GM12801 (cell line): ENCODE data around the gene TMC4.

ENCODE experiments used
- TF ChIP-seq, protein P1 (sequence below): IDR thresholded peaks from one replicate; pipeline ENCODE4 v1.5.1; 2011; ENCODE audit warnings: control low read depth; ENCODE audit not compliant: insufficient read length; ENCODE audit errors: extremely low read depth

Gene TMC4

DNA sequence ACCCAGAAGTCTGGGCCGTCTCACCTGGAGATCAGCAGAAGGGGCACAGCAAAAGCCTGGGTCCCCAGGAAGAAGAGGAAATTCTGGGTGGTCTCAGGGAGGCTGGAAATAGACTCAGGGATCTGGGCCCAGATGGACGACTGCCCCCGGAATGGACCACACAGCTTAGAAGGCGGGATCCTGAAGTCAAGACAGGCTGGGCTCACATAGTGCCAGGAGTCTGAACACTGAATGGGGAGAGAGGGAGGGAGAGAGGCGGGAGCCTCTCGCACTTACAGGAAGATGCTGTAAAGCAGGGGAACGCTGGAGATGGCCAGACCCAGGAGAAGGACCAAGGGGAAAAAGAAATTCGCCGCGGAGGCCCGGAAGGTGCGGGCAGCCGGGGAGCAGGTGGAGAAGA is 12.1 kb downstream of the TMC4 start:
- TF ChIP-seq, protein P1, sequence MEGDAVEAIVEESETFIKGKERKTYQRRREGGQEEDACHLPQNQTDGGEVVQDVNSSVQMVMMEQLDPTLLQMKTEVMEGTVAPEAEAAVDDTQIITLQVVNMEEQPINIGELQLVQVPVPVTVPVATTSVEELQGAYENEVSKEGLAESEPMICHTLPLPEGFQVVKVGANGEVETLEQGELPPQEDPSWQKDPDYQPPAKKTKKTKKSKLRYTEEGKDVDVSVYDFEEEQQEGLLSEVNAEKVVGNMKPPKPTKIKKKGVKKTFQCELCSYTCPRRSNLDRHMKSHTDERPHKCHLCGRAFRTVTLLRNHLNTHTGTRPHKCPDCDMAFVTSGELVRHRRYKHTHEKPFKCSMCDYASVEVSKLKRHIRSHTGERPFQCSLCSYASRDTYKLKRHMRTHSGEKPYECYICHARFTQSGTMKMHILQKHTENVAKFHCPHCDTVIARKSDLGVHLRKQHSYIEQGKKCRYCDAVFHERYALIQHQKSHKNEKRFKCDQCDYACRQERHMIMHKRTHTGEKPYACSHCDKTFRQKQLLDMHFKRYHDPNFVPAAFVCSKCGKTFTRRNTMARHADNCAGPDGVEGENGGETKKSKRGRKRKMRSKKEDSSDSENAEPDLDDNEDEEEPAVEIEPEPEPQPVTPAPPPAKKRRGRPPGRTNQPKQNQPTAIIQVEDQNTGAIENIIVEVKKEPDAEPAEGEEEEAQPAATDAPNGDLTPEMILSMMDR, result no peak

DNA sequence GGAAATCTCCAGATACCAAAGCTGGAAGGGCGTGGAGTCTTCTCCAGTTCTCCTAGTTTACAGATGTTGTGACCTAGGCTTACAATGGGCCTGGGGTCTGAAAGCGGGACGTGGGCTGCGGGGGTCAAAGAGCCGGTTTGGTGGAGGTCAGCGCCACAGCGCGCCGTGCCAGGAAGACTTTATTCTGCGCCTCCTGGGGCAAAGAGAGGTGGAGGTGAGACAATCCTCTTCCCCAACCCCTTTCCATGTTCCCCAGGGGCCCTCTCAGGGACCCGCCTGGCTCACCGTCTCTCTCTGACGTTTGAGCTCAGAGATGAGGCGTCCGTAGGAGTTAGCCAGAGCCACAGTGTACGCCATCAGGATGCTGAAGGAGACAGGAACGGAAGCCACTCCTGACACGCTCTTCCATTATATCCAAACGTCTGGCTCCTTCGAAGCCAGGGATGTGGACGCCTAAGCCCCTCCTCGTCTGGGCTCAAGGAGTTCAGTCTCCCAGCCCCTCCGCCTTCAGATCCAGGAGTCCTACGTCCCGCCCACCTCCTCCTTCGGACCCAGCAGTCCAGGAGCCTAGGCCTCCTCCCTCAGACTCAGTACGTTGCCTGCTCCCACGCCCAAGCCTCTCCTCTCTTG is 12.7 kb downstream of the TMC4 start:
- TF ChIP-seq, protein P1, result no peak

DNA sequence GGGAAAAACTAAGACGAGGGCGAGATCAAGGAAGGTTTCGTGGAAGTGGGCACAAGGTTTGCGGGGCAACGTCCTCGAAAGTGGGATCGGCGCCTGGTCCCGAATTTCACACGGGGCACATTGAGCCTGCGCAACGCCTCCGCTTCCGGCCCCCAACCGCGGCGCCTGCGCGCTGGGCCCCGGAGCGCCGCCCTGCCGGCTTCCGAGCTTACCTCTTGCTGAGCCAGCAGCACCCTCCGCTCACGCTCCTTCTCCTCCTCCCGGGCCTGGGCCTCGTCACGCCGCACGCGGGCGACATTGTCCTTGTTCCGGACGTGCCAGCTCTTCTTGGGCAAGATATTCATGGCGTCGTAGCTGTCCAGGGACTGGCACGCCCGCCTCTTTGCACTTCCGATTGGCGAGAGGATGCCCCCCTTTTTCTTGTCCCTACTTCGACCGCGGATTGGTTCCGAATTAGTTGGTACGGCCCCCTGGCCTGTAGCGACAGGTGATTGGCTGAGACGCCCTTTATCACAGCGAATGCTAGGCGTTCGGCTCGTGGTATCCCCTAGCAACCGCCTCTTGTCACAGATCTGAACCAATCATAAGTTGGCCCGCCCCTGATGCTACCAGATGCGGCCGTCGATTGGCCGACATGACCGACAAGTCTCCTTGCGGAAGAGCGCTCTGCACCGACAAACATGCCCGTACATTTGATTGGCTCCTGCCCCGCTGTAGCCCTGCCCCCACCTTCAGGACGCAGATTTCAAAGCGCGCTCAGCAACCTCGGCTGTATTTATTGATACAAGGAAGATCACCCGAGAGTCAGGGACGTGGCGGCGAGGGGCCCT is 13.4 kb downstream of the TMC4 start, which contains the start of gene LENG1:
Gene LENG1 (minus strand): TSS at position 370 of the 830 bp plus-strand sequence. CDS start 26 bp downstream, at position 344.
- TF ChIP-seq, protein P1, result no peak

DNA sequence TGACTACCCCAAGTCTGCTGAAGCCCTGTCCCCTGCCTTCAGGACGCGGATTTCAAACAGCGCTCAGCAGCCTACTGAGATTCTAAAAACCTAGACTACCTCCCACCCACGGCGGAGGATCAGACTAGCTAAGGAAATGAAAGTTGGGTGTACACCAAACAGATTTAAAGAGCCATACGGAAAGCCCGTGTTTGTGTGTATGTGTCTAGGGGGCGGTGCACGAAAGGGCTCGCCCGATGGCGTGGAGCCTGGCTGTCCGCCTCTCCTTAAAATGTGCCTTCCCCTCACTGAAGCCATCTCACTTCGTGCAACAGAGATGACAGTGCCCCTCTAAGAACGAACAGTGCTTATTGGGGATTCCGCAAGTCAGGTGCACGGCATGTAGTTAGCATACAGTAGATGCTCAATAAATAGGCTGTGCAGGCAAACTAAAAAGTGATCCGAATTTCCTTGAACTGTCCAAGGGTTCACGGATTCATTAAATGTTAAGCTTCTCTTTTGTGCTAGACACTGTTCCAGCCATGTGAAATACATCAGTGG is 14.1 kb downstream of the TMC4 start:
- TF ChIP-seq, protein P1, result no peak

DNA sequence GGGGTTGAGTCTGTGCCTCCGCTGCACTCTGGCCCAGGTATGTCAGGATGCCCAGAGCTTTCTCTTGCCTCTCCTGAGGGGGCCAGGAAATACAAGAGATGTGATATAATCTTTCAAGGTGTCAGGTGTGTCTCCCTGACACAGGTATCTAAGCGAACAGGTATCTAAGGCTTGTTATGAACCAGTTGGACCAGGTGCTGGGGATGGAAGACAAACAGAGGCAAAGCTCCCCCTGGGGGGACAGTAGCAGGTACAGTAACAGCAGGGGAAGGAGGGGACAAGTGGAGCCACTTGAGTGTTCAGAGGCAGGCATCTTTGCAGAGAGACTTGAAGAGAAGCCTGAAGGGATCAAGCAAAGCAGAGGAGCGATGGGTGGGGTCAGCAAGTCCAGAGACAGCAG is 16.0 kb downstream of the TMC4 start:
- TF ChIP-seq, protein P1, result no peak

DNA sequence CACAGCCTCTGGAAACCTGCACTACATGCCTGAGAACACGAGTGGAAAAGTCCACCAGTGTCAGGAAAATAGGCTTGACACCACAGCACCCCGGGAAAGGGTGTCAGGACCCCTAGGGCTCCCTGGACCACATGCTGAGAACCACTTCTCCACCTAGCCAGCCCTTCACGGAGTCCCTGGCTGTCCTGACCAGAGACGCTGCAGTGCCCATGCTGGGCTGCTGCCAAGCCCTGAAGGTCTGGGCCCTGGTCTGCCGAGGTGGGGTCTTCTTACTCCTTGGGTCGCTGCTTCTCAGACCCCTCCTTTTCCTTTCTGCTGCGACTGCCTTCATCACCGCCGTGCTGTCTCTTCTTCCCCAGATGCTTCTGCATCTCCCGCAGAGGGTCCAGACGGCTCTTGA is 16.5 kb downstream of the TMC4 start:
- TF ChIP-seq, protein P1, result no peak

DNA sequence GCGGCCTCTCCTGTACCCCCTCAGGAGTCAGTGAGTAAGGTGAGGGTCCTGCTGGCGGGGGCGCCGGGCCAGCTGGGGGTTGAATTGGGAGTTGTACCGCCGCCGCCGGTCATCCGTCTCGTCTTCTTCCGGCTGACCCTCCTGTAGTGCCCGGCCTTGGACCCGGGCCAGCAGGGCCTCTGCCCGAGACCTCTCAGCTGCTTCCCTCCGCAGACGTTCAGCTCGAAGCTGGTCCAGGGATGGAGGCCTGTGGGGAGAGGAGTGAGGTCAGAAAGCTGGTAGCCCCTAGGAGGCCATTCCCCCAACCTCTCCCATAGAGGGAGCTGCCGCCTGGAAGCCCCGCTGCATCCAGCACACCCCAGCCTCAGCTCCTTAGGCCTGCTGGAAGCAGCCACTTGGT is 17.3 kb downstream of the TMC4 start:
- TF ChIP-seq, protein P1, result no peak
